Measurements from ENCODE around the gene OSCP1. TPM values are rescaled to one million over a fixed set of nuclear protein-coding genes. Genes with fewer than 3 reads are reported as not detected.

OSCP1 gene
- total and polyA plus RNA-seq, 8 donors = 1.7 to 69.4 (median 9.0) TPM

DNA sequence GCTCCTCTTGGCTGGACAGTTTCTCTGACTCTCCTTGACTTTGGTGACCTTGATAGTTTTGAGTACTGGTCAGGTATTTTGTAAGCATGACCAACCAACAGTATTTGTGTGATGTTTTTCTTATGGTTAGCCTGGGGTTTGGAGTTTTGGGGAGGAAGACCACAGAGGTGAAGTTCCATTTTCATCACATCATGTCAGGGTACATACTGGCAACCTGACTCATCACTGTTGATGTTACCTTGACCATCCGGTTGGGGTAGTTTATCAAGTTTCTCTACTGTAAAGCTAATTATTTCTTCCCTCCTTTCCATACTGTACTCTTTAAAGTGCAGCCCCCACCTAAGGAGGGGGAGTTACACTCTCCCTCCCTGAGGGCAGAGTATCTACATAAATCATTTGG is 13.4 kb downstream of the OSCP1 start:
- H3K36me3 ChIP-seq = peaks cover 3 to 67% (median 28%) of the 10 kb centered on the region in 4 donors
- DNase-seq = no peak
- no peak overlapping the region for H3K4me3 ChIP-seq
- 70 to 91% (median 74%) methylated on average over 1 of the region's 1 CpG for WGBS, 5 donors
- H3K9me3 ChIP-seq = no peaks in the 10 kb centered on the region
- intact Hi-C loops (cut with DNase I; ENCODE audit: low total_unique reads) = no loop called here
- TF ChIP-seq POLR2A (IDR thresholded peaks at IDR 0.05) (no peak), CTCF (IDR thresholded peaks at IDR 0.05) (no peak), EP300 (IDR thresholded peaks at IDR 0.05) (no peak), POLR2AphosphoS5 (IDR thresholded peaks at IDR 0.05) (no peak)
- H3K27ac ChIP-seq = no peak overlapping the region
- peaks cover 0 to 19% (median 14%) of the 10 kb centered on the region in 4 donors for H3K4me1 ChIP-seq
- H3K27me3 ChIP-seq = no peaks in the 10 kb centered on the region

- intact Hi-C loops (cut with DNase I; ENCODE audit: low total_unique reads) = no loop called here
- DNase-seq = no peak
- Histone ChIP-seq H3K9me3 (no peaks in the 10 kb centered on the region), H3K4me1 (peaks cover 0 to 21% (median 16%) of the 10 kb centered on the region in 4 donors), H3K4me3 (no peak overlapping the region), H3K27me3 (no peaks in the 10 kb centered on the region), H3K36me3 (peaks cover 12 to 71% (median 39%) of the 10 kb centered on the region in 4 donors), H3K27ac (peak overlapping the region in 4 of 5 donors; percentile 30 to 62 (median 46))
- TF ChIP-seq CTCF (IDR thresholded peaks at IDR 0.05) (no peak), EP300 (IDR thresholded peaks at IDR 0.05) (no peak), POLR2AphosphoS5 (IDR thresholded peaks at IDR 0.05) (no peak), POLR2A (IDR thresholded peaks at IDR 0.05) (no peak)
- 21 to 45% (median 27%) methylated on average over 1 of the region's 1 CpG for WGBS, 5 donors
These were observed 17.1 kb downstream of the OSCP1 start for GRCh38 chr1:36433102-36433501.

DNA sequence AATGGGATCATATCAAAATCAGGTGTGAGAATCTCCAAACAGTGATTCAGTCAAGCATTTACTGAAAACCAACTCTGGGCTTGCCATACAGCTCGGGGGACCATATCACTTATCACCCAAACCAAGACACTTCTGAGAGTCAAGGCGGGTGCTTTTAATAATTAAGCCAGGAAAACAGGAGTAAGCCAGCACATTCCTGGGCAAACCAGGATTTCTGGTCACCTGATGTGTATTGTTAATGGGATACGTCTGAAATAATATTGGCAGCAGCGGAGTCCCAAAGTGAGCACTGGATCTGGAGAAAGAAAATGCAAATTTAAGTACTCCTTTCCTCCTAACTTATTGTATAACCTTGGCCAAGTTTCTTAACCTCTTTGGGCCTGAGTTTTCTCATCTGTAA is 17.6 kb downstream of the OSCP1 start:
- TF ChIP-seq CTCF (IDR thresholded peaks at IDR 0.05) (no peak), POLR2AphosphoS5 (IDR thresholded peaks at IDR 0.05) (no peak), POLR2A (IDR thresholded peaks at IDR 0.05) (no peak), EP300 (IDR thresholded peaks at IDR 0.05) (no peak)
- intact Hi-C loops (cut with DNase I; ENCODE audit: low total_unique reads) = no loop called here
- WGBS, 5 donors = 21 to 50% (median 47%) methylated on average over 4 of the region's 4 CpGs
- peaks cover 12 to 66% (median 35%) of the 10 kb centered on the region in 4 donors for H3K36me3 ChIP-seq
- no peaks in the 10 kb centered on the region for H3K9me3 ChIP-seq
- peaks cover 0 to 21% (median 16%) of the 10 kb centered on the region in 4 donors for H3K4me1 ChIP-seq
- H3K4me3 ChIP-seq = no peak overlapping the region
- peak overlapping the region in 3 of 5 donors; percentile 35 to 62 (median 58) for H3K27ac ChIP-seq
- no peaks in the 10 kb centered on the region for H3K27me3 ChIP-seq
- peak; percentile 44 to 54 for DNase-seq

DNA sequence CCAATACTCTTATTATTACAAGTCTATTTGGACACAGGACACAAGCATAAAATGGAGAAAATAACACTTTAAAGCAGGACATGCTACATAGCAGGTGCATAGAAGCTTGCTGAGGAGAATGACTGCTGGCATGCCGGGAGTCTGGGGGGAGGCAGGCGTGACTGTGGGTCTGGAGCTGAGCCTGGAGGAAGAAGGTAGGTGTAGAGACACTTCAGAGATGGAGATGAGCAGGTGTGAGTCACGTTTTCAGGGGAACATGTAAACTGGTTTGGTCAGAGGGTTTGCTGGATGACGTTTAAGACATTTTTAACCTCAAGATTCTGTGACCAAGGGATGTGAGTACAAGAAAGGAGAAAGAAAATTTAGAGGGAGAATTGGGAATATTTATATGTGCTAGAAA is 24.5 kb downstream of the OSCP1 start:
- no peak for TF ChIP-seq CTCF (IDR thresholded peaks at IDR 0.05)
- no peak for TF ChIP-seq EP300 (IDR thresholded peaks at IDR 0.05)
- no peak for TF ChIP-seq POLR2AphosphoS5 (IDR thresholded peaks at IDR 0.05)
- TF ChIP-seq POLR2A (IDR thresholded peaks at IDR 0.05) = no peak
- Histone ChIP-seq H3K9me3 (no peaks in the 10 kb centered on the region), H3K27ac (no peak overlapping the region), H3K4me3 (no peak overlapping the region), H3K36me3 (peaks cover 12 to 71% (median 39%) of the 10 kb centered on the region in 4 donors), H3K27me3 (no peaks in the 10 kb centered on the region), H3K4me1 (peaks cover 0 to 6% (median 2%) of the 10 kb centered on the region in 4 donors)
- WGBS, 5 donors = 60 to 77% (median 73%) methylated on average over 4 of the region's 4 CpGs
- intact Hi-C loops (cut with DNase I; ENCODE audit: low total_unique reads) = no loop called here
- no peak for DNase-seq
